Measurements from ENCODE around the gene PPP2R5B.

Gene PPP2R5B

GRCh38 chr11:64930340-64930739 is 5.9 kb downstream of the PPP2R5B start:
- DNase-seq (ENCODE audit: low read depth), result no peak

- no peak for DNase-seq (ENCODE audit: low read depth)
Measured at GRCh38 chr11:64931290-64931689, 6.8 kb downstream of the PPP2R5B start.

GRCh38 chr11:64932324-64932723 is 7.8 kb downstream of the PPP2R5B start:
- no peak for DNase-seq (ENCODE audit: low read depth)

GRCh38 chr11:64933213-64933934 is 8.9 kb downstream of the PPP2R5B start:
- DNase-seq (ENCODE audit: low read depth), result no peak

GRCh38 chr11:64933935-64934681 is 9.6 kb downstream of the PPP2R5B start:
- DNase-seq (ENCODE audit: low read depth), result no peak

GRCh38 chr11:64934682-64935358 is 10.3 kb downstream of the PPP2R5B start:
- DNase-seq (ENCODE audit: low read depth), result no peak

- DNase-seq (ENCODE audit: low read depth), result no peak
Measured at GRCh38 chr11:64935359-64936081, 11.0 kb downstream of the PPP2R5B start, which contains the start of gene GPHA2. TSS of gene GPHA2 (minus strand) at chr11:64935893. CDS start at chr11:64935460, 433 bp downstream.

GRCh38 chr11:64936539-64936938 is 12.1 kb downstream of the PPP2R5B start:
- no peak for DNase-seq (ENCODE audit: low read depth)

GRCh38 chr11:64947208-64947814 is 22.8 kb downstream of the PPP2R5B start:
- no peak for DNase-seq (ENCODE audit: low read depth)

- no peak for DNase-seq (ENCODE audit: low read depth)
Measured at GRCh38 chr11:64951529-64951928, 27.0 kb downstream of the PPP2R5B start.

- no peak for DNase-seq (ENCODE audit: low read depth)
Measured at GRCh38 chr11:64954201-64954600, 29.7 kb downstream of the PPP2R5B start.

GRCh38 chr11:64959498-64959897 is 35.0 kb downstream of the PPP2R5B start:
- DNase-seq (ENCODE audit: low read depth), result no peak

- DNase-seq (ENCODE audit: low read depth), result no peak
Measured at GRCh38 chr11:64960719-64961118, 36.2 kb downstream of the PPP2R5B start.

GRCh38 chr11:64963072-64963631 is 38.7 kb downstream of the PPP2R5B start:
- no peak for DNase-seq (ENCODE audit: low read depth)

GRCh38 chr11:64967375-64967774 is 42.9 kb downstream of the PPP2R5B start:
- DNase-seq (ENCODE audit: low read depth), result no peak

GRCh38 chr11:64969209-64969608 is 44.7 kb downstream of the PPP2R5B start:
- DNase-seq (ENCODE audit: low read depth), result no peak

GRCh38 chr11:64970731-64971151 is 46.3 kb downstream of the PPP2R5B start:
- peak; percentile 2 for DNase-seq (ENCODE audit: low read depth)

GRCh38 chr11:64971421-64972233 is 47.1 kb downstream of the PPP2R5B start, which contains the start of gene MAJIN:
TSS of gene MAJIN (minus strand) at chr11:64972108. CDS start at chr11:64959405, 12,703 bp downstream.
- DNase-seq (ENCODE audit: low read depth), result peak; percentile 84

- no peak for DNase-seq (ENCODE audit: low read depth)
Measured at GRCh38 chr11:64974124-64974523, 49.6 kb downstream of the PPP2R5B start.

- DNase-seq (ENCODE audit: low read depth), result no peak
Measured at GRCh38 chr11:64976651-64977050, 52.2 kb downstream of the PPP2R5B start.

Measured in activated T-helper 9 cell treated with anti-CD3 and anti-CD28 coated beads, Interleukin-2, amount 50 U/mL, for 16 hours (primary cell).